WTC11 (cell line): ENCODE results near the gene SAA2.

ENCODE experiments used
- ZNF263 ChIP-seq: sonication (generic); formaldehyde crosslinking; IDR thresholded peaks from 2 replicates; pipeline ENCODE4 v1.8.1; 2022; ENCODE audit warnings: low read depth, mild to moderate bottlenecking, moderate library complexity, missing genetic modification reagents
- ZNF671 ChIP-seq: fragments of 250-450 bp; sonication (Bioruptor Pico); IDR thresholded peaks from 2 replicates; pipeline ENCODE4 v1.8.0; 2021; ENCODE audit warnings: mild to moderate bottlenecking
- TF ChIP-seq, protein P1 (sequence below): fragments of 200-600 bp; IDR thresholded peaks from 2 replicates; pipeline ENCODE4 v1.8.0; 2022; ENCODE audit warnings: antibody characterized with exemption
- TF ChIP-seq, protein P2 (sequence below): sonication (generic); formaldehyde crosslinking; IDR thresholded peaks from 2 replicates; pipeline ENCODE4 v1.8.1; 2023; ENCODE audit warnings: mild to moderate bottlenecking, missing genetic modification reagents, moderate library complexity
- TF ChIP-seq, protein P3 (sequence below): fragments of 250-450 bp; sonication (Bioruptor Pico); conservative IDR thresholded peaks from 2 replicates; pipeline ENCODE4 v1.9.0; 2021; ENCODE audit warnings: mild to moderate bottlenecking

DNA sequence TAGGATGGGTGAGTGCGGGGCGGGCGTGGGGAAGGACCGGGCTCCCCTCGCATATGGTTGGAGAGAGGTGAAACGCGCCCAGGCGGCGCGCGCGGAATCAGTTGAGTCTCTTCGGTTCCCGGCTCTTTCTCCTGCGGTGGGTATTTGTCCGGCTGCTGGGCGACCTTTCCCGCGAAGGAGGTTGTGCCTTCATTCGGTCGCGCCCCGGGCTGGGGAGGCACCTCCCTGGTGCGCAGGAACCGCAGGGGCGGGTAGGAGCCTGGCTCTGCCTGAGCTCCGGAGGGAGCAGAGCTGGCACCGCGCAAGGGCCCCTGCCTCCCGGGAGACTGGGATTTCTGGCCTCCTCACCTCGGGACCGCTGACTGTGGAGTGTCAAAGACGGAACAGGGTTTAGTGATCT is 39.4 kb downstream of the SAA2 start:
- TF ChIP-seq ZNF671 (CRISPR knock-in tag), result no peak
- TF ChIP-seq, protein P1, sequence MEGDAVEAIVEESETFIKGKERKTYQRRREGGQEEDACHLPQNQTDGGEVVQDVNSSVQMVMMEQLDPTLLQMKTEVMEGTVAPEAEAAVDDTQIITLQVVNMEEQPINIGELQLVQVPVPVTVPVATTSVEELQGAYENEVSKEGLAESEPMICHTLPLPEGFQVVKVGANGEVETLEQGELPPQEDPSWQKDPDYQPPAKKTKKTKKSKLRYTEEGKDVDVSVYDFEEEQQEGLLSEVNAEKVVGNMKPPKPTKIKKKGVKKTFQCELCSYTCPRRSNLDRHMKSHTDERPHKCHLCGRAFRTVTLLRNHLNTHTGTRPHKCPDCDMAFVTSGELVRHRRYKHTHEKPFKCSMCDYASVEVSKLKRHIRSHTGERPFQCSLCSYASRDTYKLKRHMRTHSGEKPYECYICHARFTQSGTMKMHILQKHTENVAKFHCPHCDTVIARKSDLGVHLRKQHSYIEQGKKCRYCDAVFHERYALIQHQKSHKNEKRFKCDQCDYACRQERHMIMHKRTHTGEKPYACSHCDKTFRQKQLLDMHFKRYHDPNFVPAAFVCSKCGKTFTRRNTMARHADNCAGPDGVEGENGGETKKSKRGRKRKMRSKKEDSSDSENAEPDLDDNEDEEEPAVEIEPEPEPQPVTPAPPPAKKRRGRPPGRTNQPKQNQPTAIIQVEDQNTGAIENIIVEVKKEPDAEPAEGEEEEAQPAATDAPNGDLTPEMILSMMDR, result no peak
- TF ChIP-seq ZNF263, result no peak
- TF ChIP-seq, protein P2, sequence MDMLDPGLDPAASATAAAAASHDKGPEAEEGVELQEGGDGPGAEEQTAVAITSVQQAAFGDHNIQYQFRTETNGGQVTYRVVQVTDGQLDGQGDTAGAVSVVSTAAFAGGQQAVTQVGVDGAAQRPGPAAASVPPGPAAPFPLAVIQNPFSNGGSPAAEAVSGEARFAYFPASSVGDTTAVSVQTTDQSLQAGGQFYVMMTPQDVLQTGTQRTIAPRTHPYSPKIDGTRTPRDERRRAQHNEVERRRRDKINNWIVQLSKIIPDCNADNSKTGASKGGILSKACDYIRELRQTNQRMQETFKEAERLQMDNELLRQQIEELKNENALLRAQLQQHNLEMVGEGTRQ (CRISPR knock-in tag), result no peak
- TF ChIP-seq, protein P3, sequence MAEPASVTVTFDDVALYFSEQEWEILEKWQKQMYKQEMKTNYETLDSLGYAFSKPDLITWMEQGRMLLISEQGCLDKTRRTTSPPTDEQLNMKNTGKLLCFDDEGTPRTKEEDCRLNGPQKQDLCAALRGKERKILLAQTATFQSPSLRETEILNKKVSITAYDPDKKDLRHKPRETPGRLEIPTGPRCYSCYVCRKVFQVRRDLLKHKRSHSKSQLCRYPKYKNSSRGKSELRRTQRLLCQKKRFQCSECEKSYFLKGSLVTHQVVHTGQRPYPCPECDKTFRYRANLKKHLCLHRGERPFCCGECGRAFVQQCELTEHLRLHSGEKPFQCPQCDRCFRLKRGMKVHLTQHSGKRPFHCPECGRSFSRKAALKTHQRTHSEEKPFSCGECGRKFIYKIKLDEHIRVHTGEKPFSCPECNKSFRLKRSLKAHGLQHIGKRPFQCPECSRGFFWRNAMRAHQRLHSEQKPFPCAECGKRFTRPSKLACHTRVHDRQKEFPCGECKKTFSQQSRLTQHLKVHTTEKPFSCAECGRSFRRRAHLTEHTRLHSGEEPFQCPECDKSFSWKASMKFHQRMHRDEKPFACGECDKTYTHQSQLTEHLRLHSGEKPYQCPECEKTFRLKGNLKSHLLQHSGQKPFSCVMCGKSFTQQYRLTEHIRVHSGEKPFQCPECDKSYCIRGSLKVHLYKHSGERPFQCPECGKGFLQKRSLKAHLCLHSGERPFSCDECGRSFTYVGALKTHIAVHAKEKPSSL (CRISPR knock-in tag), result no peak
